GM12892 (cell line): ENCODE results near the gene TCF19.

ENCODE experiments used
- POLR2A ChIP-seq: IDR thresholded peaks from 2 replicates; pipeline ENCODE4 v1.6.1; 2011; ENCODE audit warnings: low read depth, low read length, control low read depth
- POLR2AphosphoS5 ChIP-seq: IDR thresholded peaks from 2 replicates; pipeline ENCODE4 v1.6.1; 2011; ENCODE audit warnings: low read depth, low read length, control low read depth
- TAF1 ChIP-seq: IDR thresholded peaks from 2 replicates; pipeline ENCODE4 v1.6.1; 2011; ENCODE audit warnings: low read depth, mild to moderate bottlenecking, control low read depth, low read length, borderline replicate concordance

DNA sequence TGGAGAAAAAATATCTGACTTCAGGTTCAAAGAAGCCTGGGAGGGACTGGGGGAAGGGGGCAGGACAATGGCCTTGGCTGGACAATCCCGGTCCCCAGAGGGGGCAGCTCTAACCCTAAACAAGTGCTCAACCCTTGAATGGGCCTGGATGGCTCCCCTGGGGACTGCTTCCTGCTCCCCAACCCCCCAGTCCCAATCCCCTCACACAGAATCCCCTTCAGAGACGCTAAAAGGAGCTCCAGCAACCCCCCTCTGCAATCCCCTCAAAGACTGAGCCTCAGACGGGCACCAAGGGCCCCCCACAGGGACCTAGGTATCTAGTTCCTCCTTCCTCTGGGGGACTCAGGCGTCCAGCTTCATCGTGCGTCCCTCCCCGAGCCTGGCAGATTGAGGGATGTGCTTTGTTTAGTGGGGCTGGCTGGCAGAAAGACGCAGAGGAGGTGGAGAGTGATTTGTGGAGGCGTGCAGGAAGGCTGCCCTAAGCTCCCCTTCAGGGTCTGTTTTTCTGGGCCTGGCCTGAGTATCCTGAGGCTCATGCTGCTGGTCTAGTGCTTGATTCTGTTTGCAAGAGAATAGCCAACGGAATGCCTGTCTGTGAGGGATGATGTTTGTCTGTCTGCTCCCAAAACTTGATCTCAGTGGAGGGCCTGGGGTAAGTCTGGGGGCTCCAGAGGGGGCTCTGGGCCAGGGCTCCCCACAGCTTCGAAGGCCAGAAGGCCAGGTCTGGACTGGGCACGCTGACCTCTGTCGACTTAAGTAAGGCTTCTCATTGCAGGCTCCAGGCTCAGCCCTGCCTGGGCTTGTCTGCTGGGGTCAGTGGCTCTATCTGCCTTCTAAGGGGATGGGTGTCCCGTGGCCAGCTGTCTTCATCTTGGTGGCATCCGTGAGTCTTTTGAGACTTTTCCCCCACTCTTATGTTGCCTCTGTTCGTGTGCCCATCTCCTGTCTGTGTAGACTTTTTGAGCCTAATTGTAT, 13.8 kb downstream of the TCF19 start:
- no peak for TF ChIP-seq POLR2AphosphoS5
- no peak for TF ChIP-seq TAF1
- TF ChIP-seq POLR2A, result no peak
